ENCODE results near the gene ART3.

Gene ART3

GRCh38 chr4:76058888-76059426, 15.6 kb upstream of the ART3 start:
- H3K4me1 Mint-ChIP-seq: peaks cover 72% of the 10 kb centered on the region
- no peak overlapping the region for H3K4me3 Mint-ChIP-seq
- ATAC-seq: no peak
- no peaks in the 10 kb centered on the region for H3K9me3 Mint-ChIP-seq
- no peaks in the 10 kb centered on the region for H3K27me3 Mint-ChIP-seq
- peak overlapping the region; percentile 13 for H3K27ac Mint-ChIP-seq
- no peaks in the 10 kb centered on the region for H3K36me3 Mint-ChIP-seq

- no peaks in the 10 kb centered on the region for H3K27me3 Mint-ChIP-seq
- H3K4me1 Mint-ChIP-seq: peaks cover 68% of the 10 kb centered on the region
- no peaks in the 10 kb centered on the region for H3K9me3 Mint-ChIP-seq
- no peaks in the 10 kb centered on the region for H3K36me3 Mint-ChIP-seq
- no peak for ATAC-seq
- no peak overlapping the region for H3K4me3 Mint-ChIP-seq
- no peak overlapping the region for H3K27ac Mint-ChIP-seq
Observed at GRCh38 chr4:76059750-76060149, 14.8 kb upstream of the ART3 start.

GRCh38 chr4:76060506-76060905, 14.0 kb upstream of the ART3 start:
- H3K27ac Mint-ChIP-seq: no peak overlapping the region
- ATAC-seq: no peak
- peaks cover 61% of the 10 kb centered on the region for H3K4me1 Mint-ChIP-seq
- H3K36me3 Mint-ChIP-seq: no peaks in the 10 kb centered on the region
- no peaks in the 10 kb centered on the region for H3K27me3 Mint-ChIP-seq
- H3K9me3 Mint-ChIP-seq: no peaks in the 10 kb centered on the region
- H3K4me3 Mint-ChIP-seq: no peak overlapping the region

- peak overlapping the region; percentile 11 for H3K27ac Mint-ChIP-seq
- H3K9me3 Mint-ChIP-seq: no peaks in the 10 kb centered on the region
- no peak overlapping the region for H3K4me3 Mint-ChIP-seq
- H3K36me3 Mint-ChIP-seq: no peaks in the 10 kb centered on the region
- no peaks in the 10 kb centered on the region for H3K27me3 Mint-ChIP-seq
- no peak for ATAC-seq
- peaks cover 52% of the 10 kb centered on the region for H3K4me1 Mint-ChIP-seq
Observed at GRCh38 chr4:76061421-76061820, 13.1 kb upstream of the ART3 start.

GRCh38 chr4:76061982-76062381, 12.5 kb upstream of the ART3 start:
- ATAC-seq: peak; percentile 92
- Mint-ChIP-seq H3K4me1 (peaks cover 51% of the 10 kb centered on the region), H3K36me3 (no peaks in the 10 kb centered on the region), H3K27ac (peak overlapping the region; percentile 11), H3K27me3 (no peaks in the 10 kb centered on the region), H3K9me3 (no peaks in the 10 kb centered on the region), H3K4me3 (no peak overlapping the region)

- Mint-ChIP-seq H3K9me3 (no peaks in the 10 kb centered on the region), H3K4me1 (peaks cover 16% of the 10 kb centered on the region), H3K4me3 (no peak overlapping the region), H3K27me3 (no peaks in the 10 kb centered on the region), H3K27ac (no peak overlapping the region), H3K36me3 (no peaks in the 10 kb centered on the region)
- no peak for ATAC-seq
Observed at GRCh38 chr4:76066546-76066945, 8.0 kb upstream of the ART3 start.

- H3K9me3 Mint-ChIP-seq: no peaks in the 10 kb centered on the region
- H3K27me3 Mint-ChIP-seq: no peaks in the 10 kb centered on the region
- peaks cover 4% of the 10 kb centered on the region for H3K4me1 Mint-ChIP-seq
- H3K36me3 Mint-ChIP-seq: no peaks in the 10 kb centered on the region
- peak; percentile 82 for ATAC-seq
- H3K4me3 Mint-ChIP-seq: no peak overlapping the region
- no peak overlapping the region for H3K27ac Mint-ChIP-seq
Observed at GRCh38 chr4:76067652-76068286, 6.7 kb upstream of the ART3 start.

GRCh38 chr4:76072760-76073159, 1.7 kb upstream of the ART3 start:
- Mint-ChIP-seq H3K27ac (no peak overlapping the region), H3K36me3 (no peaks in the 10 kb centered on the region), H3K4me1 (no peaks in the 10 kb centered on the region), H3K9me3 (no peaks in the 10 kb centered on the region), H3K27me3 (no peaks in the 10 kb centered on the region), H3K4me3 (no peak overlapping the region)
- ATAC-seq: no peak

- H3K4me3 Mint-ChIP-seq: no peak overlapping the region
- H3K27me3 Mint-ChIP-seq: peaks cover 15% of the 10 kb centered on the region
- H3K36me3 Mint-ChIP-seq: no peaks in the 10 kb centered on the region
- H3K27ac Mint-ChIP-seq: no peak overlapping the region
- no peak for ATAC-seq
- no peaks in the 10 kb centered on the region for H3K4me1 Mint-ChIP-seq
- H3K9me3 Mint-ChIP-seq: no peaks in the 10 kb centered on the region
Observed at GRCh38 chr4:76074993-76075600, 588 bp downstream of the ART3 start.

GRCh38 chr4:76078033-76078613, 3.6 kb downstream of the ART3 start:
- Mint-ChIP-seq H3K36me3 (no peaks in the 10 kb centered on the region), H3K27ac (no peak overlapping the region), H3K4me3 (no peak overlapping the region), H3K27me3 (peaks cover 15% of the 10 kb centered on the region), H3K9me3 (no peaks in the 10 kb centered on the region), H3K4me1 (no peaks in the 10 kb centered on the region)
- no peak for ATAC-seq

- Mint-ChIP-seq H3K27me3 (peaks cover 11% of the 10 kb centered on the region), H3K4me1 (no peaks in the 10 kb centered on the region), H3K4me3 (no peak overlapping the region), H3K27ac (no peak overlapping the region), H3K9me3 (no peaks in the 10 kb centered on the region), H3K36me3 (no peaks in the 10 kb centered on the region)
- ATAC-seq: no peak
Observed at GRCh38 chr4:76083386-76083988, 9.0 kb downstream of the ART3 start.

- Mint-ChIP-seq H3K27me3 (peaks cover under 1% of the 10 kb centered on the region), H3K4me1 (no peaks in the 10 kb centered on the region), H3K9me3 (no peaks in the 10 kb centered on the region), H3K36me3 (no peaks in the 10 kb centered on the region), H3K4me3 (no peak overlapping the region), H3K27ac (no peak overlapping the region)
- no peak for ATAC-seq
Observed at GRCh38 chr4:76084542-76084941, 10.0 kb downstream of the ART3 start.

GRCh38 chr4:76087007-76087769, 12.7 kb downstream of the ART3 start:
- no peak overlapping the region for H3K27ac Mint-ChIP-seq
- H3K4me3 Mint-ChIP-seq: no peak overlapping the region
- no peaks in the 10 kb centered on the region for H3K27me3 Mint-ChIP-seq
- H3K4me1 Mint-ChIP-seq: peaks cover 11% of the 10 kb centered on the region
- ATAC-seq: no peak
- no peaks in the 10 kb centered on the region for H3K9me3 Mint-ChIP-seq
- no peaks in the 10 kb centered on the region for H3K36me3 Mint-ChIP-seq

GRCh38 chr4:76088719-76089118, 14.2 kb downstream of the ART3 start:
- Mint-ChIP-seq H3K4me1 (peaks cover 11% of the 10 kb centered on the region), H3K36me3 (no peaks in the 10 kb centered on the region)
- ATAC-seq: no peak

GRCh38 chr4:76090241-76090691, 15.8 kb downstream of the ART3 start:
- Mint-ChIP-seq H3K27ac (peak overlapping the region; percentile 20), H3K4me1 (peaks cover 11% of the 10 kb centered on the region), H3K36me3 (no peaks in the 10 kb centered on the region), H3K9me3 (no peaks in the 10 kb centered on the region), H3K27me3 (no peaks in the 10 kb centered on the region), H3K4me3 (no peak overlapping the region)
- ATAC-seq: peak; percentile 96

More at GRCh38 chr4:76088719-76089118, 14.2 kb downstream of the ART3 start:
- Mint-ChIP-seq H3K9me3 (no peaks in the 10 kb centered on the region), H3K27ac (no peak overlapping the region), H3K4me3 (no peak overlapping the region), H3K27me3 (no peaks in the 10 kb centered on the region)
